T-helper 1 cell treated with Interleukin-12 subunit alpha and Interleukin-12 subunit beta and Interleukin-4 antibody, amounts not matched to agents 30 ng/mL and 1 ng/mL, for 36 hours (primary cell): ENCODE data around the gene ANKRD53. TPM values are rescaled to one million over a fixed set of nuclear protein-coding genes. Genes with fewer than 3 reads are reported as not detected.
"Not testable (repeated sequence)": the region's sequence is repeated elsewhere in the genome, so short reads cannot be mapped to it uniquely, and the experiment has no call there.

Experiments used
- intact Hi-C: fragments of 100-400 bp; cut with micrococcal nuclease; formaldehyde crosslinking; loops from one replicate; pipeline ENCODE4 v1.15.1; 2024
- total RNA-seq: library from RNA; stranded (reverse); gene quantifications from 2 replicates; pipeline ENCODE4 v1.2.3, GENCODE V29; 2022

The ANKRD53 gene
- total RNA-seq, 1 donor from 2014 or later: not detected

GRCh38 chr2:71005271-71006202 lies 27.1 kb downstream of the ANKRD53 start:
- intact Hi-C loops: no loop called here

GRCh38 chr2:71006323-71006722 lies 27.9 kb downstream of the ANKRD53 start:
- intact Hi-C loops: no loop called here

- intact Hi-C loops: no loop called here
Observed at GRCh38 chr2:71006955-71007799, 28.7 kb downstream of the ANKRD53 start.

GRCh38 chr2:71008342-71008741 lies 29.9 kb downstream of the ANKRD53 start:
- intact Hi-C loops: no loop called here

- intact Hi-C loops: not testable (repeated sequence)
Observed at GRCh38 chr2:71011786-71012185, 33.4 kb downstream of the ANKRD53 start.

GRCh38 chr2:71018625-71019024 lies 40.2 kb downstream of the ANKRD53 start:
- intact Hi-C loops: no loop called here

- intact Hi-C loops: not testable (repeated sequence)
Observed at GRCh38 chr2:71019989-71020388, 41.6 kb downstream of the ANKRD53 start.

GRCh38 chr2:71021394-71021793 lies 43.0 kb downstream of the ANKRD53 start:
- intact Hi-C loops: not testable (repeated sequence)

GRCh38 chr2:71023553-71024243 lies 45.3 kb downstream of the ANKRD53 start:
- intact Hi-C loops: loop anchor here (1.0 to 2.0 kb wide), 10 partner anchors 22 to 487 kb away; partner anchors contain the start of genes MCEE, MPHOSPH10, NAGK and PAIP2B

Other genes starting within 250 kb of the ANKRD53 start
- 15.0 and 16.8 TPM in 2 replicates for gene ADD2, start 210.4 kb upstream of the ANKRD53 start, total RNA-seq
- gene FIGLA, start 188.0 kb upstream of the ANKRD53 start, total RNA-seq: not detected in 2 replicates
- 0.12 and 0.27 TPM in 2 replicates for gene CLEC4F, start 158.0 kb upstream of the ANKRD53 start, total RNA-seq
- gene CD207, start 142.8 kb upstream of the ANKRD53 start, total RNA-seq: not detected in 2 replicates
- not detected in 2 replicates for gene VAX2, start 78.1 kb upstream of the ANKRD53 start, total RNA-seq
- gene ATP6V1B1, start 42.7 kb upstream of the ANKRD53 start, total RNA-seq: not detected in 2 replicates
- 61.6 and 63.6 TPM in 2 replicates for gene TEX261, start 16.2 kb downstream of the ANKRD53 start, total RNA-seq
- gene NAGK, start 90.0 kb downstream of the ANKRD53 start, total RNA-seq: 145 and 162 TPM in 2 replicates
- gene MCEE, start 151.6 kb downstream of the ANKRD53 start, total RNA-seq: 16.3 and 17.4 TPM in 2 replicates
- 42.5 and 43.5 TPM in 2 replicates for gene MPHOSPH10, start 152.0 kb downstream of the ANKRD53 start, total RNA-seq
- 0.66 and 0.74 TPM in 2 replicates for gene PAIP2B, start 248.5 kb downstream of the ANKRD53 start, total RNA-seq